HG03103 (cell line): ENCODE results near the gene NDOR1.

Experiments used
- ATAC-seq: cut with Tn5 transposase; IDR thresholded peaks from one replicate; pipeline ENCODE4 v1.9.1; 2021; ENCODE audit warnings: low read depth; ENCODE audit not compliant: unreplicated experiment

Gene NDOR1

DNA sequence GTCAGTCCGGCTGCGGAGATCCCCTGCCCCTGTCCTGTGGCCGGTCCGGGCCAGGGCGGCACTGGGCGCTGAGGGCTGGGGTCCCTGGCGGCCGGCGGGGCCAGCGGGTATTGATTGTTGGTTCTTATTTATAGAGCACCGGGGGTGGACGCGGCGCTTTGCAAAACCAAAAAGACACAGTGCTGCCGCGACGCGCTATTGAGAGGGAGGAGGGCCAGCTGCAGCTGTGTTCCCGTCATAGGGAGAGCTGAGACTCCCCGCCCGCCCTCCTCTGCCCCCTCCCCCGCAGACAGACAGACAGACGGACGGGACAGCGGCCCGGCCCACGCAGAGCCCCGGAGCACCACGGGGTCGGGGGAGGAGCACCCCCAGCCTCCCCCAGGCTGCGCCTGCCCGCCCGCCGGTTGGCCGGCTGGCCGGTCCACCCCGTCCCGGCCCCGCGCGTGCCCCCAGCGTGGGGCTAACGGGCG lies 38.2 kb upstream of the NDOR1 start:
- no peak for ATAC-seq

GRCh38 chr9:137167747-137168572 lies 37.5 kb upstream of the NDOR1 start:
- no peak for ATAC-seq

- no peak for ATAC-seq
Observed at GRCh38 chr9:137168573-137168903, 37.0 kb upstream of the NDOR1 start.

GRCh38 chr9:137168904-137169856 lies 36.3 kb upstream of the NDOR1 start:
- ATAC-seq: no peak

GRCh38 chr9:137169896-137170358 lies 35.6 kb upstream of the NDOR1 start, which contains the start of gene LRRC26:
Gene LRRC26, minus strand, starts transcription at chr9:137170051. Its CDS starts 108 bp downstream, at chr9:137169943.
- no peak for ATAC-seq

- no peak for ATAC-seq
Observed at GRCh38 chr9:137170486-137171148, 34.9 kb upstream of the NDOR1 start.

- no peak for ATAC-seq
Observed at GRCh38 chr9:137171149-137171900, 34.2 kb upstream of the NDOR1 start.

DNA sequence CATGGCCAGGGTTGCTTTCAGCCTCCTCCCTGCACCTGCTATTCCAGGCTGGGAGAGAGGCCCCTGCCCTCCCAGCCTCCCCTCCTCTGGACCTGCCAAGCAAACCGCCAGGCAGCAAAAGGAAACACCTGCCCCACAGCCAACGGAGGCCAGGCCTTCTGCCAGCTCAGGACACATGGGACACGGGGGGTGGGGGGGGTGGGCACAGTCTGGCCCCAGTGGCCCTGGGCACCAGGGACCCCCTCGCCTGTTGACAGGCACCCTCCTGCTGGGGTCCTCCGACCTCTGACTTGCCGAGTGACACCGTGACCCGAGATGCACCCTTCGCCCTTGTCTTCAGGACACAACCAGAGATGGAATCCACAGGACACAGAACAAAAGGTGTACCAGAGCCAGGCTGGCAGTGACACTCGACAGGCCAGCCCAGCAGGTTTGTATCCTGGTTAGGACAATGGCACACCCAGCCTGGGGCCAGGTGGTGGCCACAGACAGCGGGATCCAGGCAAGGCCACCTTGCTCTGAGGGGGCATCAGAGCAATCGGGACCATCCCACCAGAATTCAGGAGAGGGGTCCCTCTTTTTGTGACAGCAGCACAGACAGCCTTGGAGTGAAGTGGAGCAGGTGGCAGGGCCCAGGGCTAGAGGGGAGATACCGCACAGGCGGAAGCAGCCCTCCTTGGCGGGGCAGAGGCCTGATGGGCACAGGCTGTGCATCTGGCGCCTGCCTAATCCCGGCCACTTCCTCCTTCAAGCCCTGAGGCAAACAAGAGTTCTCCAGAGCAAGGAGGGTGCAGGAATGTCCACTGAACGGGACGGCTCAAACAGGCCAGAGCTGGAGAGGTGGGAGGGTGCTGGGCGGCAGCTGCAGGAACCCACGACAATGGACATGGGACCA lies 32.4 kb upstream of the NDOR1 start:
- no peak for ATAC-seq

- no peak for ATAC-seq
Observed at GRCh38 chr9:137173796-137174664, 31.5 kb upstream of the NDOR1 start.

DNA sequence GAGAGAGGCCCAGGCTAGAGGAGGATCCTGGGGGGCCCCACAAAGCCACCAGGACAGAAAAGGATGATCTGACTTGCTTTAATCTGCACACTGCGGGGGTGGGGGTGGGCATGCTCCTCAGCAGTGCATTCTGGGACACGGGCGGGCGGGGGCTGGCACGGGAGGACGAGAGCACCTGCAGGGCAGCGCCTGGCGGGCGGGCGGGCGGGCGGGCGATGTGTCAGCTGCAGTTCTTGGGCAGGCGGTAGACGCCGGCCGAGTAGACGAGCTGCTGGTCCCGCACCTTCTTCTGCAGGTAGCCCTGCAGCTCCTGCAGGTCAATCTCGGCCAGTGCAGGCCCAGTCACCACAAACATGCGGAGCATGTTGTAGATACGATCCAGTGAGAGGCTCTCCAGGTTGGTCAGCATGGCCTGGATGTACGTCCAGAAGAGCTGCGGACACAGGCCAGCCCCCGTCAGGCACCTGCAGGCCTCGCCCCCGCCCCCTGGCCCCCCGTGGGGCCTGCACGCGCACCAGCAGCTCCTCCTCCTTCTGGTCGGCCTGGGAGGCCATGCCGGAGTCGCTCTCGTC lies 30.7 kb upstream of the NDOR1 start:
- no peak for ATAC-seq

GRCh38 chr9:137175345-137175961 lies 30.0 kb upstream of the NDOR1 start:
- no peak for ATAC-seq

- ATAC-seq: no peak
Observed at GRCh38 chr9:137176302-137177182, 29.0 kb upstream of the NDOR1 start.

DNA sequence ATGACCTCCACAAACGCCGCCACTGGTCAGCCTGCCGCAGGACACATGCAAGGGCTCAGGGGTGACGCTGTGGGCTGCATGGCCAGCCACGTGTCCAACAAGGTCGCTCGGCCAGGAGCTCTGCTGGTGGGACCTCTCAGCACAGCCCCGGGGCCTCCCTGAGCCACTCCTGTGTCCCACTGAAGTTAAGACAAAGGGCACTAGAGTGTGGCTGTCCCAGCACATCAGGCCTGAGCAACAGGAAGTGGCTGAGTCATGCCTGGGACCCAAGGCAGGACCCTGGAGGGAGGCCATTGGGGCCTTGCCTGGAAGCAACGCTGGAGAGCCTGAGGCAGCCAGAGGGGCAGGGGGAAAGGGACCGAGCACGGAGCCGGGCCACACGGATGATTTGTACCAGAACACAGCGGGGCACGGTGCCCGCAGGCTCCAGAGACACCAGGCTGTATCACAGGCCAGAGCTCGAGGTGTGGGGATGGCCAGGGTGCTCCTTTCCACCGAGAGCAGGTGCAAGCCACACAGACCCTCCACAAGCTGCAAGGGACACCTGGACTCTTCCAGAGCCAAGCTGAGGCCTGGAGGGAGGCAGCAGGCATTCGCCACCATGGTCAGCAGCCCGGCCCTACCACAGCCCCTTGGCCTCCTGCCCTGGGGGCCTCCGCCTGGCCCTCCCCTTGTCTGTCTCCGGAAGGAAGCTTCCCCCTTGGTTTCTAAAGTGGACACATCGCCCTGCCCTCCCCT lies 27.1 kb upstream of the NDOR1 start:
- no peak for ATAC-seq

DNA sequence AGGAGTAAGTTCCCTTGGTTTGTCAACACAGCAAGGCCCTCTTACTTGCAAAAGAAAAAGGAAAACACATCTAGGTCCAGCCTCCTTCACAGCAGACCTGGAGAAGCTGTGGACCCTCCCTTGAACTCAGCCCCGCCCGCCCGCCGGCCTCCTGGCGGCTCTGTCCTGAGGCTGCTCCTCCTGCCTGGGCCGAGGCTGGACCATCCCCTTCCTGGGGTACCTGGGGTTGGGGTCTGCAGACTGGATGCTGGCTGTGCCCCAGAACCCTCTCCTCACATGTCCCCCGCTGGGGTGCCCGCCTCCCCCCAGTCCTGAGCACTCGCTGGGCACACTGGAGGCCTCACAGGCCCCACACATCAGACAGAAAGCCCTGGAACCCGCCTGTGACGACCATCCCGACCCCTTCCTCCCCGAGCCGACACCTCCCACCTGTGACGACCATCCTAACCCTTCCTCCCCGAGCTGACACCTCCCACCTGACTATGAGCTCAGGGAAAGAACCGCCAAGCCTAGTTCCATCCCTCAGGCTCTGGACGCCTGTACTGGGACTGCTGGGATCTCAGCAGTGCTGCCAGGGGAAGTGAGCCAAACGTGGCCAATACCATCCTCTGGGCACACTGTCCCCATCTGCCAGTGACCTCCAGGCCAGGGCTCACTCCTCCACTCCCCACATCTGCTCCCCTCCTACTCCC lies 26.4 kb upstream of the NDOR1 start:
- ATAC-seq: no peak

- ATAC-seq: no peak
Observed at GRCh38 chr9:137179761-137180160, 25.7 kb upstream of the NDOR1 start.
